ENCODE results near the gene GLRX. TPM values are rescaled to one million over a fixed set of nuclear protein-coding genes. Genes with fewer than 3 reads are reported as not detected.

Gene GLRX
- total RNA-seq, 1 experiment from 2014 or later = 27.3 TPM

DNA sequence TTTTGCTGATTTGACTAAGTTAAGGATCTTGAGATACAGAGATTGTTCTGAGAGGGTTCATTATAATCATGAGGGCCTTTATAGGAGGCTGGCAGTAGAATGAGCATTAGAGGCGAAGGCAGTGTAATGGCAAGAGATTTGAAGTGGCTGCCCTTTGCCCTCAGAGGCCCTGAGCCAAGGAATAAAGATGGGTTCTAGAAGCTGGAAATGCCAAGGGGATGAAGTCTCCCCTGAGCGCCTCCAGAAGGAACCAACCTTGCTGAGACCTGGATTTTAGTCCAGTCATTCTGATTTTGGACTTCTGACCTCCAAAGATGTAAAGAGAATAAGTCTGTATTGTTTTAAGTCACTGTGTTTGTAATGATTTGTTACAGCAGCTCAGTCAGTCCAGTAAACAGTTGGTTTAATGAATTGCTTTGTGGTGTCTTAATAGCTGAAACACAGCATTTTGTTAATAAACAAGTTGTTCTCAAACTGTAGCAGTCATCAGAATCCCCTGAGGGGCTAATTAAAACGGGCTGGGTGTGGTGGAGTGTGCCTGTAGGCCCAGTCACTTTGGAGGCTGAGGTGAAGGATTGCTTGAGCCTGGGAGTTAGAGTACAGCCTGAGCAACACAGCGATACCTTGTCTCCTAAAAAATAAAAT lies 23.2 kb downstream of the GLRX start:
- no peaks in the 10 kb centered on the region for H3K9me3 ChIP-seq (ENCODE audit: low read depth, low read length, poor library complexity, severe bottlenecking)
- no peak for TF ChIP-seq EZH2 (IDR thresholded peaks at IDR 0.05; ENCODE audit: borderline replicate concordance, low read depth, low read length, poor library complexity, severe bottlenecking)
- TF ChIP-seq, protein P1, sequence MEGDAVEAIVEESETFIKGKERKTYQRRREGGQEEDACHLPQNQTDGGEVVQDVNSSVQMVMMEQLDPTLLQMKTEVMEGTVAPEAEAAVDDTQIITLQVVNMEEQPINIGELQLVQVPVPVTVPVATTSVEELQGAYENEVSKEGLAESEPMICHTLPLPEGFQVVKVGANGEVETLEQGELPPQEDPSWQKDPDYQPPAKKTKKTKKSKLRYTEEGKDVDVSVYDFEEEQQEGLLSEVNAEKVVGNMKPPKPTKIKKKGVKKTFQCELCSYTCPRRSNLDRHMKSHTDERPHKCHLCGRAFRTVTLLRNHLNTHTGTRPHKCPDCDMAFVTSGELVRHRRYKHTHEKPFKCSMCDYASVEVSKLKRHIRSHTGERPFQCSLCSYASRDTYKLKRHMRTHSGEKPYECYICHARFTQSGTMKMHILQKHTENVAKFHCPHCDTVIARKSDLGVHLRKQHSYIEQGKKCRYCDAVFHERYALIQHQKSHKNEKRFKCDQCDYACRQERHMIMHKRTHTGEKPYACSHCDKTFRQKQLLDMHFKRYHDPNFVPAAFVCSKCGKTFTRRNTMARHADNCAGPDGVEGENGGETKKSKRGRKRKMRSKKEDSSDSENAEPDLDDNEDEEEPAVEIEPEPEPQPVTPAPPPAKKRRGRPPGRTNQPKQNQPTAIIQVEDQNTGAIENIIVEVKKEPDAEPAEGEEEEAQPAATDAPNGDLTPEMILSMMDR (conservative IDR thresholded peaks at IDR 0.05; ENCODE audit: low read depth, low read length) = no peak
- no peak for DNase-seq (ENCODE audit: low spot score)
- ChIA-PET POLR2A (ENCODE audit: low non-redundant PET) (no interaction called here), CTCF (no interaction called here)
- H3K4me3 ChIP-seq (ENCODE audit: low read depth, low read length, poor library complexity, severe bottlenecking) = no peak overlapping the region
- H3K27ac ChIP-seq (ENCODE audit: low read depth, low read length, poor library complexity, severe bottlenecking) = no peak overlapping the region
- BruUV-seq (replicated peaks) = no TSS peak
- peaks cover 6% of the 10 kb centered on the region for H3K4me1 ChIP-seq (ENCODE audit: insufficient read depth, low read length, poor library complexity, severe bottlenecking)
- H3K27me3 ChIP-seq (replicated peaks; ENCODE audit: insufficient read depth, low read depth, low read length, poor library complexity) = no peaks in the 10 kb centered on the region
- intact Hi-C loops (cut with micrococcal nuclease; ENCODE audit: unreplicated experiment) = no loop called here
- H3K36me3 ChIP-seq (ENCODE audit: insufficient read depth, low read length, poor library complexity, severe bottlenecking) = peaks cover 3% of the 10 kb centered on the region

DNA sequence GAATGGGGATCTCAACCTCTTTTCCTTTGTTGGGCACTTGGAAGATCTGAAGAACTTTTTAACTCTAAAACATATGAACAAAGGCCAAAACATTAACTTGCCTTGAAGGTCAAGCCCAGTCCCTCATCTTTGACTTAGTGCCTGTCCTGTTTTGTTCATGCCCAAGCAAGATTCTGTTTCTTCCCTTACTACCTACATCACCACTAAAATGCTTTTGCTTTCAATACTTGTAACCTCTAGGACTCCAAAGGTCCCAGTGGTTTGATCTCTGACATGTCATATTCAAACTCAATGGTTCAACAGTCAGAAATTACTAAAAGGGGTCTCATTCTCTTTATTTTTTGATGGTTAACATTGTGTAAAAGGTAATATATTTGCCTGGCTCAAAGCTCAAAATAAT lies 24.0 kb downstream of the GLRX start:
- no TSS peak for BruUV-seq (replicated peaks)
- Histone ChIP-seq H3K9me3 (ENCODE audit: low read depth, low read length, poor library complexity, severe bottlenecking) (no peaks in the 10 kb centered on the region), H3K36me3 (ENCODE audit: insufficient read depth, low read length, poor library complexity, severe bottlenecking) (peaks cover 5% of the 10 kb centered on the region), H3K27me3 (replicated peaks; ENCODE audit: insufficient read depth, low read depth, low read length, poor library complexity) (no peaks in the 10 kb centered on the region), H3K4me3 (ENCODE audit: low read depth, low read length, poor library complexity, severe bottlenecking) (no peak overlapping the region), H3K4me1 (ENCODE audit: insufficient read depth, low read length, poor library complexity, severe bottlenecking) (peaks cover 6% of the 10 kb centered on the region), H3K27ac (ENCODE audit: low read depth, low read length, poor library complexity, severe bottlenecking) (no peak overlapping the region)
- ChIA-PET CTCF (no interaction called here), POLR2A (ENCODE audit: low non-redundant PET) (no interaction called here)
- TF ChIP-seq, protein P1 (conservative IDR thresholded peaks at IDR 0.05; ENCODE audit: low read depth, low read length) = no peak
- TF ChIP-seq EZH2 (IDR thresholded peaks at IDR 0.05; ENCODE audit: borderline replicate concordance, low read depth, low read length, poor library complexity, severe bottlenecking) = no peak
- intact Hi-C loops (cut with micrococcal nuclease; ENCODE audit: unreplicated experiment) = no loop called here
- DNase-seq (ENCODE audit: low spot score) = no peak

DNA sequence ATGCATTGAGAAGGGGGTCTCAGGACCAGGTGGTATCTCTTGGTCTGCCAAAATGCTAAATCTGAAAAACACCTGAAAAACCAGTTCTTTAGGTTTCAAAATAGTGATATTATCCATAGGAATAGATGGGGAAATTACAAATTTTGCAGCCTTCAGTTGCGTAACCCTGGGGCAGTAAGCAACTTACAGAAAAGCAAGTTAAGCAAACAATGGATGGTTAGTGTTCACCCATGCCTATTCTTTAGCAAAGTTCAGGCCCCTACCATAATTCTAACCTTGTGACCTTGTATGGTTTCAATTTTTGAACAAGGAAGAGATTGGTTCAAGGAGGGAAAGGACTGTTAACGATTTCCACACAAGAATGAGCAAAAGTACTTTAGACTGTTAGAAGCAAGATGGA lies 24.5 kb downstream of the GLRX start:
- CTCF ChIA-PET = no interaction called here

More for the DNA sequence above, 24.5 kb downstream of the GLRX start:
- TF ChIP-seq EZH2 (IDR thresholded peaks at IDR 0.05; ENCODE audit: borderline replicate concordance, low read depth, low read length, poor library complexity, severe bottlenecking) = no peak
- TF ChIP-seq, protein P1 (conservative IDR thresholded peaks at IDR 0.05; ENCODE audit: low read depth, low read length) = no peak
- Histone ChIP-seq H3K27me3 (replicated peaks; ENCODE audit: insufficient read depth, low read depth, low read length, poor library complexity) (no peaks in the 10 kb centered on the region), H3K36me3 (ENCODE audit: insufficient read depth, low read length, poor library complexity, severe bottlenecking) (peaks cover 5% of the 10 kb centered on the region), H3K4me3 (ENCODE audit: low read depth, low read length, poor library complexity, severe bottlenecking) (no peak overlapping the region), H3K27ac (ENCODE audit: low read depth, low read length, poor library complexity, severe bottlenecking) (no peak overlapping the region), H3K4me1 (ENCODE audit: insufficient read depth, low read length, poor library complexity, severe bottlenecking) (peaks cover 6% of the 10 kb centered on the region), H3K9me3 (ENCODE audit: low read depth, low read length, poor library complexity, severe bottlenecking) (no peaks in the 10 kb centered on the region)
- no peak for DNase-seq (ENCODE audit: low spot score)
- POLR2A ChIA-PET (ENCODE audit: low non-redundant PET) = no interaction called here
- no TSS peak for BruUV-seq (replicated peaks)
- intact Hi-C loops (cut with micrococcal nuclease; ENCODE audit: unreplicated experiment) = no loop called here

Measured in A673 (cell line).